IMR-90 (cell line): ENCODE data around the gene PYGB. TPM values are rescaled to one million over a fixed set of nuclear protein-coding genes. Genes with fewer than 3 reads are reported as not detected.

Experiments used
- ATAC-seq: fragments of 200-7000 bp; cut with Tn5 transposase; 2 replicates; pipeline ENCODE4 v1.9.1; 2020; ENCODE audit warnings: low read depth, mild to moderate bottlenecking, moderate library complexity
- BruUV-seq: library from RNA; stranded (reverse); fragments of 400-500 nt; replicated peaks from 2 replicates; lab custom pipeline; 2021; lab: Mats Ljungman, UMichigan
- CTCF ChIA-PET: fragments of 300-600 bp; formaldehyde crosslinking; extraction: SDS; loops from one replicate; lab custom pipeline; 2021; ENCODE audit warnings: antibody characterized with exemption; lab: Yijun Ruan, JAX
- POLR2A ChIA-PET: fragments of 300-600 bp; sonication (Branson Sonifier 250); formaldehyde crosslinking; loops from one replicate; lab custom pipeline; 2022; ENCODE audit warnings: antibody characterized with exemption; ENCODE audit not compliant: unreplicated experiment; lab: Charles Lee
- DNase-seq: peaks from one replicate; pipeline ENCODE4 v3.0.0; 2013
- H2AFZ ChIP-seq: replicated peaks from 2 replicates; pipeline ENCODE3; 2013; ENCODE audit warnings: low read length, mild to moderate bottlenecking; ENCODE audit not compliant: poor library complexity
- H2AK5ac ChIP-seq: 2 replicates; pipeline ENCODE4 v1.6.1; 2013; ENCODE audit warnings: low read depth, low read length, inconsistent platforms
- H2AK9ac ChIP-seq: replicated peaks from 2 replicates; pipeline ENCODE3; 2013; ENCODE audit warnings: mild to moderate bottlenecking, low read depth, low read length, moderate library complexity; ENCODE audit not compliant: poor library complexity
- H2BK120ac ChIP-seq: 2 replicates; pipeline ENCODE4 v1.6.1; 2013; ENCODE audit warnings: low read depth, low read length, inconsistent platforms
- H2BK15ac ChIP-seq: 3 replicates; pipeline ENCODE4 v1.6.1; 2013; ENCODE audit warnings: low read depth, low read length, inconsistent platforms
- H2BK20ac ChIP-seq: 2 replicates; pipeline ENCODE4 v1.6.1; 2013; ENCODE audit warnings: low read depth, mild to moderate bottlenecking, inconsistent platforms, low read length, moderate library complexity
- H2BK5ac ChIP-seq: 2 replicates; pipeline ENCODE4 v1.6.1; 2013; ENCODE audit warnings: mild to moderate bottlenecking, low read depth, low read length, inconsistent platforms; ENCODE audit not compliant: poor library complexity, severe bottlenecking
- H3K14ac ChIP-seq: replicated peaks from 2 replicates; pipeline ENCODE4 v1.6.1; 2013; ENCODE audit warnings: low read depth, low read length, inconsistent platforms
- H3K18ac ChIP-seq: 2 replicates; pipeline ENCODE4 v1.6.1; 2013; ENCODE audit warnings: low read depth, low read length, control low read depth
- H3K23ac ChIP-seq: 2 replicates; pipeline ENCODE4 v1.6.1; 2013; ENCODE audit warnings: low read depth, low read length, inconsistent platforms
- H3K27ac ChIP-seq: 2 replicates; pipeline ENCODE4 v1.5.1; 2013; ENCODE audit warnings: mild to moderate bottlenecking, control low read depth, low read length; ENCODE audit not compliant: insufficient read depth
- H3K27me3 ChIP-seq: 2 replicates; pipeline ENCODE4 v1.6.1; 2013; ENCODE audit warnings: low read length; ENCODE audit not compliant: control insufficient read depth, insufficient read depth
- H3K36me3 ChIP-seq: 2 replicates; pipeline ENCODE4 v1.6.1; 2013; ENCODE audit warnings: low read length, mixed read lengths; ENCODE audit not compliant: control insufficient read depth, insufficient read depth
- H3K4ac ChIP-seq: 2 replicates; pipeline ENCODE4 v1.6.1; 2013; ENCODE audit warnings: low read depth, low read length, inconsistent platforms
- H3K4me1 ChIP-seq: 2 replicates; pipeline ENCODE4 v1.6.1; 2013; ENCODE audit warnings: low read length, mixed read lengths; ENCODE audit not compliant: control insufficient read depth, insufficient read depth
- H3K4me2 ChIP-seq: 2 replicates; pipeline ENCODE4 v1.6.1; 2013; ENCODE audit warnings: low read depth, mild to moderate bottlenecking, control low read depth, low read length, moderate library complexity
- H3K4me3 ChIP-seq: 2 replicates; pipeline ENCODE4 v1.5.1; 2013; ENCODE audit warnings: low read depth, mild to moderate bottlenecking, control low read depth, low read length, moderate library complexity; ENCODE audit not compliant: insufficient read depth
- H3K56ac ChIP-seq: 2 replicates; pipeline ENCODE4 v1.6.1; 2013; ENCODE audit warnings: low read length, inconsistent platforms; ENCODE audit not compliant: insufficient read depth; ENCODE audit errors: extremely low read depth
- H3K79me1 ChIP-seq, 2 experiments: 2 replicates each; pipeline ENCODE4 v1.6.1; 2013; ENCODE audit warnings: low read length in 2 of 2, inconsistent platforms in 1 of 2, low read depth in 1 of 2
- H3K9ac ChIP-seq: 2 replicates; pipeline ENCODE4 v1.6.1; 2013; ENCODE audit warnings: low read depth, low read length, control low read depth
- H3K9me1 ChIP-seq: 2 replicates; pipeline ENCODE4 v1.6.1; 2013; ENCODE audit warnings: low read length, inconsistent platforms; ENCODE audit not compliant: insufficient read depth
- H3K9me3 ChIP-seq: 2 replicates; pipeline ENCODE4 v1.6.1; 2013; ENCODE audit warnings: low read length; ENCODE audit not compliant: control insufficient read depth, insufficient read depth
- H4K20me1 ChIP-seq: 2 replicates; pipeline ENCODE4 v1.6.1; 2013; ENCODE audit warnings: low read length, inconsistent platforms; ENCODE audit not compliant: insufficient read depth
- H4K5ac ChIP-seq: 2 replicates; pipeline ENCODE4 v1.6.1; 2013; ENCODE audit warnings: mild to moderate bottlenecking, low read depth, low read length, control low read depth
- H4K8ac ChIP-seq, 2 experiments: 2 replicates each; pipeline ENCODE4 v1.6.1; 2013; ENCODE audit warnings: low read depth in 2 of 2, low read length in 2 of 2, control low read depth in 1 of 2, inconsistent platforms in 1 of 2
- H4K91ac ChIP-seq: 2 replicates; pipeline ENCODE4 v1.6.1; 2013; ENCODE audit warnings: low read depth, low read length, inconsistent platforms; ENCODE audit not compliant: insufficient read depth
- BHLHE40 ChIP-seq: fragments of 150-350 bp; IDR thresholded peaks from 2 replicates; pipeline ENCODE4 v1.6.1; 2016; ENCODE audit warnings: mild to moderate bottlenecking, low read depth, low read length
- CEBPB ChIP-seq: IDR thresholded peaks from 2 replicates; pipeline ENCODE4 v1.6.1; 2012; ENCODE audit warnings: low read depth, low read length, improper control_type of control experiment
- CHD1 ChIP-seq: IDR thresholded peaks from 2 replicates; pipeline ENCODE4 v1.6.1; 2012; ENCODE audit warnings: low read depth, low read length, improper control_type of control experiment
- FOS ChIP-seq: fragments of 150-350 bp; IDR thresholded peaks from 2 replicates; pipeline ENCODE4 v1.6.1; 2016; ENCODE audit warnings: low read depth, low read length
- MAFK ChIP-seq: IDR thresholded peaks from 2 replicates; pipeline ENCODE4 v1.6.1; 2012; ENCODE audit warnings: low read depth, low read length, improper control_type of control experiment
- RCOR1 ChIP-seq: IDR thresholded peaks from 2 replicates; pipeline ENCODE4 v1.6.1; 2012; ENCODE audit warnings: mild to moderate bottlenecking, low read length, improper control_type of control experiment; ENCODE audit not compliant: insufficient replicate concordance
- WGBS, 2 experiments: methylation state at CpG; one replicate each; pipeline versions ENCODE4 v1.1.5 to v1.1.7; 2013; ENCODE audit warnings: missing lambda C conversion rate in 2 of 2; ENCODE audit not compliant: insufficient read length in 1 of 2; ENCODE audit errors: extremely low coverage in 2 of 2; 5-methylcytosine and 5-hydroxymethylcytosine counted together
- dilution Hi-C: fragments of 300-500 bp; cut with HindIII; formaldehyde crosslinking; loops from one replicate; pipeline ENCODE4 v1.14.3; 2018; ENCODE audit warnings: low sequenced_read_pairs; ENCODE audit not compliant: unreplicated experiment
- in situ Hi-C: fragments of 300-500 bp; cut with MboI; formaldehyde crosslinking; loops from 3 replicates; pipeline ENCODE4 v1.14.3; 2019; ENCODE audit warnings: low sequenced_read_pairs, inconsistent platforms, mixed read lengths
- intact Hi-C: fragments of 100-400 bp; cut with micrococcal nuclease; formaldehyde crosslinking; loops from 2 replicates; pipeline ENCODE4 v1.10.0; 2022
- polyA plus RNA-seq, 3 experiments: library from polyadenylated mRNA; depleted of rRNA; stranded (reverse); fragments of >200 nt; gene quantifications; 2 replicates each; pipeline ENCODE4 v1.2.3, GENCODE V29; 2012; ENCODE audit warnings: low replicate concordance in 1 of 3
- total RNA-seq: library from RNA; depleted of rRNA; stranded (reverse); fragments of >200 nt; gene quantifications from 2 replicates; pipeline ENCODE4 v1.2.3, GENCODE V29; 2012
- TF ChIP-seq, protein P1 (sequence below): fragments of 150-350 bp; IDR thresholded peaks from 2 replicates; pipeline ENCODE4 v1.6.1; 2016; ENCODE audit warnings: low read depth, mild to moderate bottlenecking, low read length, moderate library complexity, borderline replicate concordance
- TF ChIP-seq, protein P2 (sequence below): fragments of 150-350 bp; IDR thresholded peaks from 2 replicates; pipeline ENCODE4 v1.6.1; 2017; ENCODE audit warnings: mild to moderate bottlenecking, antibody characterized with exemption, low read length, low read depth

PYGB gene
- total and polyA plus RNA-seq, 2 of the 4 experiments (the other 2 are of a cell fraction), result 72.4 to 83.1 TPM

DNA sequence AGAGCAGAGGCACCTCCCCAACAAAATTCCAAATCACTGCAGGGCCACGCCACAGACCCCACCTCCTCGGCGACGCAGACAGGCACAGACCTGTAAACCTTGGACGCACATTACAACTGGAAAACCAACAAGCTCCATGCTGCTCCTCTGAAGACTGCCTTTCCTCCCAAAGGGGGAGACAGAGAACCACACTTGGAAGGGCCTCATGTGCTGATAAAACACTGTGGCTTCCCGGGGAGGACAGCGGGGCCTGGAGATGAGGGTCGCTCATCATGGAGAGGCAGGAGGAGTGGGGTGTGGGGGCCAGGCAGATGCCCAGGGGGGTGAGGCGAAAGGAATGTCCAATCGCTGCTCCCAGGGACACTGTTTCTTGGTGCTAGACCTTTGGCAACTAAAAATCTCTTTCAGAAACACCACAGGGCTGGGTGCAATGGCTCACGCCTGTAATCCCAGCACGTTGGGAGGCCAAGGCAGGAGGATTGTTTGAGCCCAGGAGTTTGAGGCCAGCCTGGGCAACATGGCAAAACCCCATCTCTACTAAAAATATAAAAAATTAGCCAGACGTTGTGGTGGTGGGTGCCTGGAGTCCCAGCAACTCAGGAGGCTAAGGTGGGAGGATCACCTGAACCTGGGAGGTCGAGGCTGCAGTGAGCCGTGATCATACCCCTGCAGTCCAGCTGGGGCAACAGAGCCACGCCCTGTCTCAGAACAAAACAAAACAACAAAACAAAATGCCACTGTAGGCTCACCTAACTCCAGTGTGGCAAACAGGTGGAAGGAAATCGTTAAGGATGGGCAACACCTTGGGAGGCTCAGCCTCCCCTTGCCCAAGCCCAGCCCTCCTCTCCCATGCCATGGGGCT, 88.9 kb downstream of the PYGB start (continued):
- TF ChIP-seq CHD1, result no peak
- no peak for TF ChIP-seq RCOR1

DNA sequence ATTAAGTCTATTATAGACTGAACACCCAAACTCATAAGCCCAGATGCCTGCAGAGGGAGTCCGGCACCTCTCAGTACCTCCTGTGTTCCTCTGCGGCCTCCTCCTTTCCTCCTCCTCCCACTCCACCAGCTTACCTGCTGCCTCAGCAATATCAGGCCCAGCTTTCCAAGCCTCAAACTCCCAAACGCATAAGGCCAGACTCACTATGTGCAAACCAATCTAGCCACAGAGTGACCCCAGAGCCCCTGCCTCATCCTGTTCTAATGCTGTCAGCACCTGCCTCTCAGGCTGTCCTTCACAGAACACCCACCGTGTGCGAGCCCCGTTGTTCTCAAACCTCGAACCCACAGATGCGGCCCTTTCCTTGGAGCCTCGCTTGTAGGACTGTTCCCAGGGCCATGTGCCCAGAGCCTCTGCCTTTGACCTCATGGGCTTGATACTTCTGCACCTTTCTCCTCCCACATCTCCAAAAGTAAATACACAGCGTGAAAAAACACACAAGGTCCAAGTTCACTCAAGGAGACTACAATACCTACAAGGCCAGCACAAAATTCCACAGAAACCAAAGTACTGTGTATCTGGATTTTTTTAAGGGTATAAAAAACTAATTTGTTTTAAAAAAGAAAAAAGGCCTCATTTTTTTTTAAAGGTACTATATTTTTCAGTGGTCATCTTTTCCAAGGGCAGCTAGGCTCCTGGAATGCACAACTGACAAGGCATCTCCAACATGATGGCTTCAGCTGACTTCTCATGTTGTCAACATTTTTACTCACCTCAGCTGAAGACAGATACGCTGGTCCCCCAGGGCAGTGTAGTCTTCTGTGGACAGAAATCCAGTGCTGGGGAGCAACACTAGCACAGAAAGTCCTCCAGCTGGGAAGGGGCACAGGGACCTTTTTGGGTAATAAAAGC, 90.5 kb downstream of the PYGB start:
- H4K5ac ChIP-seq, result 0 out of 2 replicates have a peak overlapping the region, but pooled peaks have one; percentile 35
- no peak overlapping the region for H3K4me2 ChIP-seq
- H3K4me1 ChIP-seq, result peaks cover 8% of the 10 kb centered on the region
- intact Hi-C loops, result no loop called here
- DNase-seq (no peak), ATAC-seq (peak; percentile 58)
- peak overlapping the region; percentile 6 for H2AFZ ChIP-seq
- H2BK5ac ChIP-seq, result peak overlapping the region; percentile 17
- H3K9ac ChIP-seq, result no peak overlapping the region; the same call in 1 of the 2 replicates
- peak overlapping the region; percentile 16; the same call in 1 of the 2 replicates for H3K23ac ChIP-seq
- 0 out of 2 replicates have a peak overlapping the region, but pooled peaks have one; percentile 11 for H3K56ac ChIP-seq
- no peaks in the 10 kb centered on the region for H3K27me3 ChIP-seq
- no peak overlapping the region for H3K18ac ChIP-seq
- POLR2A ChIA-PET, result no interaction called here
- H3K79me1 ChIP-seq, result peaks cover 46 to 67% of the 10 kb centered on the region in 2 experiments
- TF ChIP-seq CEBPB (no peak), FOS (no peak), MAFK (0 out of 2 replicates have a peak, but pooled peaks have one; percentile 5), BHLHE40 (no peak)
- TF ChIP-seq, protein P1, sequence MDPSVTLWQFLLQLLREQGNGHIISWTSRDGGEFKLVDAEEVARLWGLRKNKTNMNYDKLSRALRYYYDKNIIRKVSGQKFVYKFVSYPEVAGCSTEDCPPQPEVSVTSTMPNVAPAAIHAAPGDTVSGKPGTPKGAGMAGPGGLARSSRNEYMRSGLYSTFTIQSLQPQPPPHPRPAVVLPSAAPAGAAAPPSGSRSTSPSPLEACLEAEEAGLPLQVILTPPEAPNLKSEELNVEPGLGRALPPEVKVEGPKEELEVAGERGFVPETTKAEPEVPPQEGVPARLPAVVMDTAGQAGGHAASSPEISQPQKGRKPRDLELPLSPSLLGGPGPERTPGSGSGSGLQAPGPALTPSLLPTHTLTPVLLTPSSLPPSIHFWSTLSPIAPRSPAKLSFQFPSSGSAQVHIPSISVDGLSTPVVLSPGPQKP, result no peak
- TF ChIP-seq, protein P2, sequence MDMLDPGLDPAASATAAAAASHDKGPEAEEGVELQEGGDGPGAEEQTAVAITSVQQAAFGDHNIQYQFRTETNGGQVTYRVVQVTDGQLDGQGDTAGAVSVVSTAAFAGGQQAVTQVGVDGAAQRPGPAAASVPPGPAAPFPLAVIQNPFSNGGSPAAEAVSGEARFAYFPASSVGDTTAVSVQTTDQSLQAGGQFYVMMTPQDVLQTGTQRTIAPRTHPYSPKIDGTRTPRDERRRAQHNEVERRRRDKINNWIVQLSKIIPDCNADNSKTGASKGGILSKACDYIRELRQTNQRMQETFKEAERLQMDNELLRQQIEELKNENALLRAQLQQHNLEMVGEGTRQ, result no peak
- in situ Hi-C loops, result no loop called here
- peak overlapping the region; percentile 58 for H2AK9ac ChIP-seq
- H2BK20ac ChIP-seq, result no peak overlapping the region
- peaks cover 5% of the 10 kb centered on the region for H3K36me3 ChIP-seq
- no peak overlapping the region for H2AK5ac ChIP-seq
- no TSS peak for BruUV-seq
- no peaks in the 10 kb centered on the region for H3K9me3 ChIP-seq
- no peak overlapping the region; the same call in 1 of the 2 replicates for H3K27ac ChIP-seq
- CTCF ChIA-PET, result interaction anchor here (0.9 kb wide), 1 partner anchor 15 kb away, joined by 3 read pairs; no protein-coding TSS in a partner anchor
- no peak overlapping the region for H2BK15ac ChIP-seq
- H4K91ac ChIP-seq, result no peak overlapping the region; the same call in 1 of the 2 replicates
- 92% methylated on average over 4 of the region's 11 CpGs; no CpG with 5 or more reads in 1 of the 2 experiments for whole genome bisulfite sequencing, 2 experiments
- no peak overlapping the region for H2BK120ac ChIP-seq
- H3K9me1 ChIP-seq, result peaks cover 13% of the 10 kb centered on the region
- no peak overlapping the region for H3K4ac ChIP-seq
- H3K14ac ChIP-seq, result no peak overlapping the region
- peaks cover 37% of the 10 kb centered on the region for H4K20me1 ChIP-seq
- H4K8ac ChIP-seq, result no peak overlapping the region
- dilution Hi-C loops, result no loop called here
- no peak overlapping the region for H3K4me3 ChIP-seq
